ENCODE measurements around the gene TNS4.

GRCh38 chr17:40451420-40451819 lies 50.0 kb downstream of the TNS4 start:
- no peak for TF ChIP-seq CTCF (IDR thresholded peaks at IDR 0.05; ENCODE audit: insufficient read depth, low read length)
- no peak for TF ChIP-seq POLR2AphosphoS5 (IDR thresholded peaks at IDR 0.05; ENCODE audit: low read depth)
- TF ChIP-seq GABPA (IDR thresholded peaks at IDR 0.05; ENCODE audit: low read depth), result no peak
- TF ChIP-seq, protein P1, sequence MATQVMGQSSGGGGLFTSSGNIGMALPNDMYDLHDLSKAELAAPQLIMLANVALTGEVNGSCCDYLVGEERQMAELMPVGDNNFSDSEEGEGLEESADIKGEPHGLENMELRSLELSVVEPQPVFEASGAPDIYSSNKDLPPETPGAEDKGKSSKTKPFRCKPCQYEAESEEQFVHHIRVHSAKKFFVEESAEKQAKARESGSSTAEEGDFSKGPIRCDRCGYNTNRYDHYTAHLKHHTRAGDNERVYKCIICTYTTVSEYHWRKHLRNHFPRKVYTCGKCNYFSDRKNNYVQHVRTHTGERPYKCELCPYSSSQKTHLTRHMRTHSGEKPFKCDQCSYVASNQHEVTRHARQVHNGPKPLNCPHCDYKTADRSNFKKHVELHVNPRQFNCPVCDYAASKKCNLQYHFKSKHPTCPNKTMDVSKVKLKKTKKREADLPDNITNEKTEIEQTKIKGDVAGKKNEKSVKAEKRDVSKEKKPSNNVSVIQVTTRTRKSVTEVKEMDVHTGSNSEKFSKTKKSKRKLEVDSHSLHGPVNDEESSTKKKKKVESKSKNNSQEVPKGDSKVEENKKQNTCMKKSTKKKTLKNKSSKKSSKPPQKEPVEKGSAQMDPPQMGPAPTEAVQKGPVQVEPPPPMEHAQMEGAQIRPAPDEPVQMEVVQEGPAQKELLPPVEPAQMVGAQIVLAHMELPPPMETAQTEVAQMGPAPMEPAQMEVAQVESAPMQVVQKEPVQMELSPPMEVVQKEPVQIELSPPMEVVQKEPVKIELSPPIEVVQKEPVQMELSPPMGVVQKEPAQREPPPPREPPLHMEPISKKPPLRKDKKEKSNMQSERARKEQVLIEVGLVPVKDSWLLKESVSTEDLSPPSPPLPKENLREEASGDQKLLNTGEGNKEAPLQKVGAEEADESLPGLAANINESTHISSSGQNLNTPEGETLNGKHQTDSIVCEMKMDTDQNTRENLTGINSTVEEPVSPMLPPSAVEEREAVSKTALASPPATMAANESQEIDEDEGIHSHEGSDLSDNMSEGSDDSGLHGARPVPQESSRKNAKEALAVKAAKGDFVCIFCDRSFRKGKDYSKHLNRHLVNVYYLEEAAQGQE (IDR thresholded peaks at IDR 0.05; ENCODE audit: insufficient replicate concordance, low read depth), result no peak
- TF ChIP-seq SPI1 (IDR thresholded peaks at IDR 0.05; ENCODE audit: borderline replicate concordance, low read depth), result no peak

Measured in HL-60 (cell line).